ENCODE results near the gene ADCYAP1. TPM values are rescaled to one million over a fixed set of nuclear protein-coding genes. Genes with fewer than 3 reads are reported as not detected.

The ADCYAP1 gene
- total and polyA plus RNA-seq, 2 donors (not counting 1 experiment from before 2014, with no cell fraction given), result not detected

- H3K36me3 ChIP-seq (ENCODE audit: control insufficient read depth, insufficient read depth, low read length), result no peaks in the 10 kb centered on the region
Measured at GRCh38 chr18:877238-877637, 27.4 kb upstream of the ADCYAP1 start.

GRCh38 chr18:886076-886475 is 18.6 kb upstream of the ADCYAP1 start:
- Histone ChIP-seq H3K36me3 (ENCODE audit: control insufficient read depth, insufficient read depth, low read length) (no peaks in the 10 kb centered on the region), H3K9ac (ENCODE audit: insufficient read depth, low read length) (no peak overlapping the region), H3K9me3 (ENCODE audit: control insufficient read depth, insufficient read depth, low read depth, low read length) (no peaks in the 10 kb centered on the region), H3K4me2 (ENCODE audit: extremely low read depth, insufficient read depth, low read length) (no peak overlapping the region), H2AFZ (ENCODE audit: low read length) (no peak overlapping the region), H3K27me3 (ENCODE audit: control insufficient read depth, insufficient read depth, low read length) (no peaks in the 10 kb centered on the region), H3K4me3 (replicated peaks in 1 of 4; ENCODE audit: control extremely low read depth in 1 of 4, insufficient read depth in 1 of 4, low read depth in 3 of 4, low read length in 4 of 4) (no peak overlapping the region), H3K27ac (ENCODE audit: insufficient read depth, low read length) (no peak overlapping the region), H3K4me1 (ENCODE audit: control insufficient read depth, extremely low read depth, insufficient read depth, low read length) (no peaks in the 10 kb centered on the region), H3K79me2 (ENCODE audit: control insufficient read depth, insufficient read depth, low read length) (no peaks in the 10 kb centered on the region), H4K20me1 (ENCODE audit: control insufficient read depth, extremely low read depth, insufficient read depth, low read length) (no peaks in the 10 kb centered on the region)
- DNase-seq (ENCODE audit: low read depth in 2 of 2), result no peak
- TF ChIP-seq CTCF (conservative IDR thresholded peaks at IDR 0.05 in 1 of 2, IDR thresholded peaks at IDR 0.05 in 1 of 2; ENCODE audit: low read depth in 1 of 2, low read length in 2 of 2) (no peak), EZH2 (IDR thresholded peaks at IDR 0.05; ENCODE audit: low read length, missing control alignments) (no peak)

More at GRCh38 chr18:877238-877637, 27.4 kb upstream of the ADCYAP1 start:
- TF ChIP-seq EZH2 (IDR thresholded peaks at IDR 0.05; ENCODE audit: low read length, missing control alignments) (no peak), CTCF (conservative IDR thresholded peaks at IDR 0.05 in 1 of 2, IDR thresholded peaks at IDR 0.05 in 1 of 2; ENCODE audit: low read depth in 1 of 2, low read length in 2 of 2) (no peak)
- Histone ChIP-seq H3K27ac (ENCODE audit: insufficient read depth, low read length) (no peak overlapping the region), H3K9me3 (ENCODE audit: control insufficient read depth, insufficient read depth, low read depth, low read length) (no peaks in the 10 kb centered on the region), H2AFZ (ENCODE audit: low read length) (no peak overlapping the region), H3K4me2 (ENCODE audit: extremely low read depth, insufficient read depth, low read length) (no peak overlapping the region), H3K79me2 (ENCODE audit: control insufficient read depth, insufficient read depth, low read length) (no peaks in the 10 kb centered on the region), H3K27me3 (ENCODE audit: control insufficient read depth, insufficient read depth, low read length) (no peaks in the 10 kb centered on the region), H3K4me3 (replicated peaks in 1 of 4; ENCODE audit: control extremely low read depth in 1 of 4, insufficient read depth in 1 of 4, low read depth in 3 of 4, low read length in 4 of 4) (no peak overlapping the region), H4K20me1 (ENCODE audit: control insufficient read depth, extremely low read depth, insufficient read depth, low read length) (no peaks in the 10 kb centered on the region), H3K9ac (ENCODE audit: insufficient read depth, low read length) (no peak overlapping the region), H3K4me1 (ENCODE audit: control insufficient read depth, extremely low read depth, insufficient read depth, low read length) (no peaks in the 10 kb centered on the region)
- no peak for DNase-seq (ENCODE audit: low read depth in 2 of 2)

- no peaks in the 10 kb centered on the region for H4K20me1 ChIP-seq (ENCODE audit: control insufficient read depth, extremely low read depth, insufficient read depth, low read length)
- H2AFZ ChIP-seq (ENCODE audit: low read length), result no peak overlapping the region
- no peaks in the 10 kb centered on the region for H3K9me3 ChIP-seq (ENCODE audit: control insufficient read depth, insufficient read depth, low read depth, low read length)
- peak in 1 of 2 donors; percentile 30 for DNase-seq (ENCODE audit: low read depth in 2 of 2)
- no peaks in the 10 kb centered on the region for H3K4me1 ChIP-seq (ENCODE audit: control insufficient read depth, extremely low read depth, insufficient read depth, low read length)
- no peaks in the 10 kb centered on the region for H3K27me3 ChIP-seq (ENCODE audit: control insufficient read depth, insufficient read depth, low read length)
- no peak overlapping the region for H3K4me3 ChIP-seq (replicated peaks in 1 of 4; ENCODE audit: control extremely low read depth in 1 of 4, insufficient read depth in 1 of 4, low read depth in 3 of 4, low read length in 4 of 4)
- no peaks in the 10 kb centered on the region for H3K36me3 ChIP-seq (ENCODE audit: control insufficient read depth, insufficient read depth, low read length)
- no peak overlapping the region for H3K27ac ChIP-seq (ENCODE audit: insufficient read depth, low read length)
- H3K79me2 ChIP-seq (ENCODE audit: control insufficient read depth, insufficient read depth, low read length), result no peaks in the 10 kb centered on the region
- no peak for TF ChIP-seq CTCF (conservative IDR thresholded peaks at IDR 0.05 in 1 of 2, IDR thresholded peaks at IDR 0.05 in 1 of 2; ENCODE audit: low read depth in 1 of 2, low read length in 2 of 2)
- TF ChIP-seq EZH2 (IDR thresholded peaks at IDR 0.05; ENCODE audit: low read length, missing control alignments), result no peak
- no peak overlapping the region for H3K4me2 ChIP-seq (ENCODE audit: extremely low read depth, insufficient read depth, low read length)
- H3K9ac ChIP-seq (ENCODE audit: insufficient read depth, low read length), result no peak overlapping the region
Measured at GRCh38 chr18:887716-888115, 17.0 kb upstream of the ADCYAP1 start.

Measured in fibroblast of lung (primary cell).